HepG2 (cell line): Measurements from ENCODE around the gene TEX35. TPM values are rescaled to one million over a fixed set of nuclear protein-coding genes. Genes with fewer than 3 reads are reported as not detected.

ENCODE experiments used
- ATF2 ChIP-seq: sonication (generic); formaldehyde crosslinking; IDR thresholded peaks from 2 replicates; pipeline ENCODE4 v1.4.0; 2020; ENCODE audit warnings: missing genetic modification reagents
- CHD2 ChIP-seq: IDR thresholded peaks from 2 replicates; pipeline ENCODE4 v1.6.1; 2011; ENCODE audit warnings: low read depth, low read length, improper control_type of control experiment
- CHD4 ChIP-seq: fragments of 200-600 bp; sonication (generic); IDR thresholded peaks from 2 replicates; pipeline ENCODE4 v1.7.0; 2017; ENCODE audit warnings: mild to moderate bottlenecking, low read length, borderline replicate concordance
- ELF3 ChIP-seq: IDR thresholded peaks from 2 replicates; pipeline ENCODE4 v1.6.1; 2016; ENCODE audit warnings: missing genetic modification reagents, missing compliant biosample characterization
- ERF ChIP-seq: IDR thresholded peaks from 2 replicates; pipeline ENCODE4 v1.6.1; 2018; ENCODE audit warnings: missing biosample characterization, missing genetic modification reagents
- FOXJ3 ChIP-seq: sonication (generic); formaldehyde crosslinking; IDR thresholded peaks from 2 replicates; pipeline ENCODE4 v1.4.0; 2020; ENCODE audit warnings: missing genetic modification reagents, mild to moderate bottlenecking, borderline replicate concordance
- GPBP1L1 ChIP-seq: sonication (generic); formaldehyde crosslinking; IDR thresholded peaks from 2 replicates; pipeline ENCODE4 v1.5.0; 2020; ENCODE audit warnings: mild to moderate bottlenecking, missing genetic modification reagents
- GZF1 ChIP-seq: sonication (generic); formaldehyde crosslinking; IDR thresholded peaks from 2 replicates; pipeline ENCODE4 v1.5.1; 2020; ENCODE audit warnings: mild to moderate bottlenecking, missing genetic modification reagents
- HIVEP1 ChIP-seq: sonication (generic); formaldehyde crosslinking; IDR thresholded peaks from 2 replicates; pipeline ENCODE4 v1.4.0; 2020; ENCODE audit warnings: mild to moderate bottlenecking, missing genetic modification reagents
- HNF4A ChIP-seq: sonication (generic); formaldehyde crosslinking; IDR thresholded peaks from 2 replicates; pipeline ENCODE4 v1.4.0; 2020; ENCODE audit warnings: missing genetic modification reagents
- HNF4G ChIP-seq, 2 experiments: sonication (generic) in 1 of 2; formaldehyde crosslinking in 1 of 2; IDR thresholded peaks; 2 replicates each; pipeline versions ENCODE4 v1.4.0 to v1.6.1; 2011 to 2020; ENCODE audit warnings: borderline replicate concordance in 2 of 2, low read depth in 2 of 2, mild to moderate bottlenecking in 2 of 2, low read length in 1 of 2, missing genetic modification reagents in 1 of 2, moderate library complexity in 1 of 2
- KDM1A ChIP-seq: IDR thresholded peaks from 2 replicates; pipeline ENCODE4 v1.6.1; 2016; ENCODE audit warnings: missing compliant biosample characterization
- MED1 ChIP-seq: sonication (generic); formaldehyde crosslinking; IDR thresholded peaks from 2 replicates; pipeline ENCODE4 v1.4.0; 2020; ENCODE audit warnings: missing genetic modification reagents
- POLR2AphosphoS5 ChIP-seq: IDR thresholded peaks from 2 replicates; pipeline ENCODE4 v1.6.1; 2012; ENCODE audit warnings: low read depth, low read length
- PRMT3 ChIP-seq: sonication (generic); formaldehyde crosslinking; IDR thresholded peaks from 2 replicates; pipeline ENCODE4 v1.8.1; 2022; ENCODE audit warnings: low read depth, mild to moderate bottlenecking, moderate library complexity, missing genetic modification reagents, borderline replicate concordance
- RARA ChIP-seq: IDR thresholded peaks from 2 replicates; pipeline ENCODE4 v1.6.1; 2016; ENCODE audit warnings: missing genetic modification reagents, missing compliant biosample characterization
- SMAD3 ChIP-seq: sonication (generic); formaldehyde crosslinking; IDR thresholded peaks from 2 replicates; pipeline ENCODE4 v1.4.0; 2020; ENCODE audit warnings: missing genetic modification reagents
- TP53 ChIP-seq: sonication (generic); formaldehyde crosslinking; conservative IDR thresholded peaks from 2 replicates; pipeline ENCODE4 v1.4.0; 2020; ENCODE audit warnings: missing genetic modification reagents
- ZGPAT ChIP-seq: IDR thresholded peaks from 2 replicates; pipeline ENCODE4 v1.6.1; 2016; ENCODE audit warnings: mild to moderate bottlenecking
- ZNF282 ChIP-seq: fragments of 450-650 bp; IDR thresholded peaks from 2 replicates; pipeline ENCODE4 v1.6.1; 2018; ENCODE audit not compliant: partially characterized antibody
- ZNF317 ChIP-seq: sonication (generic); formaldehyde crosslinking; IDR thresholded peaks from 2 replicates; pipeline ENCODE4 v1.5.0; 2020; ENCODE audit warnings: mild to moderate bottlenecking, missing genetic modification reagents
- ZNF446 ChIP-seq: sonication (generic); formaldehyde crosslinking; IDR thresholded peaks from 2 replicates; pipeline ENCODE4 v1.5.0; 2020; ENCODE audit warnings: mild to moderate bottlenecking, missing genetic modification reagents
- ZNF710 ChIP-seq: sonication (generic); formaldehyde crosslinking; IDR thresholded peaks from 2 replicates; pipeline ENCODE4 v1.5.0; 2020; ENCODE audit warnings: mild to moderate bottlenecking, missing genetic modification reagents, borderline replicate concordance
- polyA plus RNA-seq, 8 experiments: library from polyadenylated mRNA; depleted of rRNA in 3 of 8; stranded (reverse) in 7 of 8; unstranded in 1 of 8; fragments of >200 nt; fragmentation: Illumina TruSeq in 4 of 8; extraction: Trizol in 4 of 8; gene quantifications; 2 replicates each; pipeline versions ENCODE4 v1.2.1 to v1.2.3, GENCODE V29; 2011 to 2016; ENCODE audit warnings: low read depth in 4 of 8, missing spikeins in 1 of 8, mixed read lengths in 1 of 8; ENCODE audit not compliant: insufficient read depth in 1 of 8
- total RNA-seq, 5 experiments: library from RNA; depleted of rRNA; stranded (reverse); fragments of >200 nt; fragmentation: Illumina TruSeq; extraction: Trizol; gene quantifications; 2 replicates each; pipeline ENCODE4 v1.2.3, GENCODE V29; 2016; ENCODE audit warnings: low read depth in 1 of 5

Gene TEX35
- total and polyA plus RNA-seq, 2 of the 13 experiments (the other 11 are each of a cell fraction or from before 2014, with no cell fraction given) = not detected

- TF ChIP-seq ATF2 (CRISPR knock-in tag) (no peak), ZNF446 (no peak), RARA (CRISPR knock-in tag) (peak; percentile 58), ZNF317 (no peak), ZNF710 (peak; percentile 40; the same call in 1 of the 2 replicates), HIVEP1 (no peak), POLR2AphosphoS5 (no peak), ELF3 (CRISPR knock-in tag) (0 out of 2 replicates have a peak, but pooled peaks have one; percentile 24), KDM1A (CRISPR knock-in tag) (no peak), CHD2 (no peak), GPBP1L1 (CRISPR knock-in tag) (no peak), MED1 (peak; percentile 60), PRMT3 (no peak), SMAD3 (CRISPR knock-in tag) (no peak), CHD4 (no peak), HNF4A (peak; percentile 96), GZF1 (CRISPR knock-in tag) (peak; percentile 96), TP53 (no peak), FOXJ3 (CRISPR knock-in tag) (peak; percentile 67; the same call in 1 of the 2 replicates), ZNF282 (no peak), ZGPAT (CRISPR knock-in tag) (0 out of 2 replicates have a peak, but pooled peaks have one; percentile 32), ERF (CRISPR knock-in tag) (0 out of 2 replicates have a peak, but pooled peaks have one; percentile 30), HNF4G (IDR thresholded peaks at IDR 0.05; ENCODE audit: borderline replicate concordance, low read depth, low read length) (peak; percentile 90), HNF4G (CRISPR knock-in tag; IDR thresholded peaks at IDR 0.05; ENCODE audit: borderline replicate concordance, low read depth) (peak; percentile 75)
These were observed 38.4 kb downstream of the TEX35 start (continued) for GRCh38 chr1:178551307-178551706.
